HEK293T (cell line): Measurements from ENCODE around the gene KIF19.

ENCODE experiments used
- CTBP1 ChIP-seq: fragments of 450-650 bp; IDR thresholded peaks from 2 replicates; pipeline ENCODE4 v1.6.1; 2016; ENCODE audit warnings: borderline replicate concordance
- ELF4 ChIP-seq: fragments of 450-650 bp; IDR thresholded peaks from 2 replicates; pipeline ENCODE4 v1.6.1; 2017; ENCODE audit warnings: antibody characterized with exemption
- FOXK2 ChIP-seq: fragments of 450-650 bp; IDR thresholded peaks from 2 replicates; pipeline ENCODE4 v1.6.1; 2016; ENCODE audit warnings: mild to moderate bottlenecking
- L3MBTL2 ChIP-seq: fragments of 450-650 bp; conservative IDR thresholded peaks from 2 replicates; pipeline ENCODE4 v1.6.1; 2016; ENCODE audit warnings: mild to moderate bottlenecking
- NFRKB ChIP-seq: fragments of 450-650 bp; IDR thresholded peaks from 2 replicates; pipeline ENCODE4 v1.6.1; 2016; ENCODE audit warnings: mild to moderate bottlenecking, moderate library complexity
- PKNOX1 ChIP-seq: fragments of 450-650 bp; IDR thresholded peaks from 2 replicates; pipeline ENCODE4 v1.6.1; 2016
- SP1 ChIP-seq: fragments of 450-650 bp; IDR thresholded peaks from 2 replicates; pipeline ENCODE4 v1.6.1; 2017
- SUZ12 ChIP-seq: fragments of 450-650 bp; IDR thresholded peaks from 2 replicates; pipeline ENCODE4 v1.6.1; 2016; ENCODE audit warnings: mild to moderate bottlenecking
- TARDBP ChIP-seq: fragments of 450-650 bp; IDR thresholded peaks from 2 replicates; pipeline ENCODE4 v1.6.1; 2016
- ZNF384 ChIP-seq: fragments of 450-650 bp; IDR thresholded peaks from 2 replicates; pipeline ENCODE4 v1.6.1; 2016

GRCh38 chr17:74394977-74395376 lies 69.0 kb downstream of the KIF19 start:
- TF ChIP-seq SP1, result no peak
- TF ChIP-seq CTBP1, result no peak
- TF ChIP-seq SUZ12, result no peak
- TF ChIP-seq ZNF384, result no peak
- TF ChIP-seq L3MBTL2, result no peak
- no peak for TF ChIP-seq FOXK2
- no peak for TF ChIP-seq PKNOX1
- no peak for TF ChIP-seq TARDBP
- no peak for TF ChIP-seq NFRKB
- TF ChIP-seq ELF4, result no peak
